Measurements from ENCODE around the gene GMDS. TPM values are rescaled to one million over a fixed set of nuclear protein-coding genes. Genes with fewer than 3 reads are reported as not detected.

The GMDS gene
- polyA plus RNA-seq, 1 of the 3 experiments (the other 2 are of a cell fraction) = 12.3 TPM

- peak; percentile 72 for DNase-seq
- TF ChIP-seq NFIC (IDR thresholded peaks at IDR 0.05; ENCODE audit: borderline replicate concordance) (peak; percentile 35; the same call in 1 of the 2 replicates), RCOR1 (IDR thresholded peaks at IDR 0.05; ENCODE audit: low read length) (peak; percentile 51; the same call in 1 of the 2 replicates), PBX3 (IDR thresholded peaks at IDR 0.05) (peak; percentile 44; the same call in 1 of the 2 replicates), SIN3A (IDR thresholded peaks at IDR 0.05; ENCODE audit: borderline replicate concordance, low read depth, low read length) (no peak), USF1 (IDR thresholded peaks at IDR 0.05; ENCODE audit: borderline replicate concordance, low read depth) (no peak), FOXJ3 (CRISPR knock-in tag; IDR thresholded peaks at IDR 0.05) (peak; percentile 73; the same call in 1 of the 2 replicates), GATA2 (CRISPR knock-in tag; IDR thresholded peaks at IDR 0.05) (peak; percentile 93), GABPA (IDR thresholded peaks at IDR 0.05; ENCODE audit: low read depth) (no peak), JUND (IDR thresholded peaks at IDR 0.05) (peak; percentile 6; the same call in 1 of the 2 replicates), ELF1 (IDR thresholded peaks at IDR 0.05) (no peak), FOXM1 (IDR thresholded peaks at IDR 0.05; ENCODE audit: low read depth) (peak; percentile 31; the same call in 1 of the 2 replicates), CHD2 (IDR thresholded peaks at IDR 0.05; ENCODE audit: low read length, partially characterized antibody) (no peak), RXRA (IDR thresholded peaks at IDR 0.05; ENCODE audit: borderline replicate concordance, low read depth) (no peak), EZH2phosphoT487 (IDR thresholded peaks at IDR 0.05; ENCODE audit: borderline replicate concordance, low read depth) (no peak), FOSL2 (IDR thresholded peaks at IDR 0.05; ENCODE audit: borderline replicate concordance, low read depth) (no peak), MXI1 (IDR thresholded peaks at IDR 0.05; ENCODE audit: low read depth, low read length) (no peak; the same call in 1 of the 2 replicates), EP300 (IDR thresholded peaks at IDR 0.05; ENCODE audit: borderline replicate concordance in 1 of 2, low read depth in 1 of 2, low read length in 1 of 2) (peak in 1 of 2 experiments; percentile 87; a peak in 3 of 4 replicates), TAF1 (IDR thresholded peaks at IDR 0.05; ENCODE audit: borderline replicate concordance, low read depth, low read length) (no peak), TEAD4 (IDR thresholded peaks at IDR 0.05; ENCODE audit: borderline replicate concordance, insufficient read depth) (peak; percentile 74), REST (IDR thresholded peaks at IDR 0.05; ENCODE audit: low read depth, low read length) (no peak), SMC3 (IDR thresholded peaks at IDR 0.05; ENCODE audit: low read depth, low read length) (no peak), TCF12 (IDR thresholded peaks at IDR 0.05) (peak; percentile 74; the same call in 1 of the 2 replicates), CTCF (IDR thresholded peaks at IDR 0.05) (peak; percentile 16; the same call in 1 of the 2 replicates)
Observed at GRCh38 chr6:1802491-1803395, 442.7 kb downstream of the GMDS start.

More at GRCh38 chr6:1802491-1803395, 442.7 kb downstream of the GMDS start:
- CTCF ChIA-PET = interaction anchor here (0.8 to 2.4 kb wide), 11 partner anchors 9 to 206 kb away, joined by 3 to 11 read pairs (median 4); no protein-coding TSS in a partner anchor
- Histone ChIP-seq H4K20me1 (ENCODE audit: insufficient read depth) (no peaks in the 10 kb centered on the region), H3F3A (replicated peaks; ENCODE audit: insufficient read depth) (peaks cover 10% of the 10 kb centered on the region), H3K9me3 (no peaks in the 10 kb centered on the region), H3K9ac (peak overlapping the region; percentile 20; the same call in 1 of the 2 replicates), H3K4me3 (ENCODE audit: low read depth in 2 of 2, low read length in 1 of 2) (peak overlapping the region; percentile 20 to 28; a peak in 3 of 4 replicates), H3K4me1 (ENCODE audit: control insufficient read depth in 1 of 2, insufficient read depth in 2 of 2, low read depth in 1 of 2, low read length in 1 of 2) (peaks cover 8 to 35% of the 10 kb centered on the region in 2 experiments), H3K9me2 (no peaks in the 10 kb centered on the region), H2AFZ (ENCODE audit: low read depth) (peak overlapping the region; percentile 86), H3K27ac (ENCODE audit: low read depth in 2 of 2, low read length in 1 of 2) (peak overlapping the region; percentile 61 to 99), H3K27me3 (ENCODE audit: insufficient read depth) (no peaks in the 10 kb centered on the region), H3K79me2 (ENCODE audit: insufficient read depth) (no peaks in the 10 kb centered on the region), H3K4me2 (peak overlapping the region; percentile 76), H3K36me3 (replicated peaks in 1 of 2; ENCODE audit: control insufficient read depth in 1 of 2, insufficient read depth in 2 of 2, low read length in 1 of 2) (no peaks in the 10 kb centered on the region)
- POLR2A ChIA-PET = interaction anchor here (0.6 to 1.2 kb wide), 6 partner anchors 9 to 101 kb away, joined by 3 to 4 read pairs (median 3); no protein-coding TSS in a partner anchor
- 16% methylated on average over 17 of the region's 17 CpGs for WGBS (ENCODE audit: low lambda C conversion rate)

Data from SK-N-SH (cell line).